ENCODE data around the gene TMEM94. TPM values are rescaled to one million over a fixed set of nuclear protein-coding genes. Genes with fewer than 3 reads are reported as not detected.
A peak's percentile ranks its signal among the peaks of the same experiment; 100 is the strongest.

TMEM94 gene
- total RNA-seq, 1 experiment from 2014 or later: 109 TPM

DNA sequence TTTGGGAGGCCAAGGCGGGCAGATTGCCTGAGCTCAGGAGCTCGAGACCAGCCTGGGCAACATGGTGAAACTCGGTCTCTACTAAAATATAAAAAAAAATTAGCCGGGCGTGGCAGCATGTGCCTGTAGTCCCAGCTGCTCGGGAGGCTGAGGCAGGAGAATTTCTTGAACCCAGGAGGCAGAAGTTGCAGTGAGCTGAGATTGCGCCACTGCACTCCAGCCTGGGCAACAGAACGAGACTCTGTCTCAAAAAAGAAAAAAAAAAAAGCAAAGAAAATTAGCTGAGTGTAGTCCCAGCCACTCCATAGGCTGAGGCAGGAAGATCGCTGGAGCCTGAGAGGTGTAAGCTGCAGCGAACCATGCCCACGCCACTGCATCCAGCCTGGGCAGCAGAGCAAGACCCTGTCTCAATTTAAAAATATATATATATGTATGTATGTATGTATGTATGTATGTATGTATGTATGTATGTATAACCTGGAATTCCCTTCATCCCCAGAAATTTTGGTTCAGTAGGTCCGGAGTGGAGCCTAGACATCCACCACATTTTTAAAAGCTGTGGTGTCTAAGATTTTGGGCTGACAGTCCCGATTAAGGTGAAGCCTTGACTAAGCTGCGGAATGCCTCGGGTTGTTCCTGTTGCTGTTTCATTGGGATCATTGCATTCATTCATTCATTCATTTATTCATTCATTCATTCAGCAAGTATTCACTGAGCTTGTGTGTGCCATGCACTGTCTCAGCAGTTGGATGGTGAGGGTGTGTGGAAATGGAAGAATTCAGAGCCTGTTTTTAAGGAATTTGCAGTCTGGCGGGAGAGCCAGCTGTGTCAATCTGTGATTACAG, 25.9 kb downstream of the TMEM94 start:
- ChIA-PET POLR2A (no interaction called here), CTCF (interaction anchor here (1.2 to 1.6 kb wide), 2 partner anchors 17 to 52 kb away, joined by 3 to 5 read pairs; no protein-coding TSS in a partner anchor)
- Mint-ChIP-seq H3K27me3 (ENCODE audit: insufficient read depth, unreplicated experiment) (no peaks in the 10 kb centered on the region), H3K36me3 (ENCODE audit: insufficient read depth, unreplicated experiment) (peaks cover 4% of the 10 kb centered on the region), H3K4me3 (ENCODE audit: unreplicated experiment) (no peak overlapping the region), H3K9me3 (ENCODE audit: unreplicated experiment) (no peaks in the 10 kb centered on the region), H3K4me1 (ENCODE audit: low read depth, unreplicated experiment) (peaks cover 25% of the 10 kb centered on the region), H3K27ac (ENCODE audit: unreplicated experiment) (no peak overlapping the region)
- no peak for DNase-seq
- H3K9me3 ChIP-seq: no peaks in the 10 kb centered on the region
- intact Hi-C loops (cut with micrococcal nuclease; ENCODE audit: unreplicated experiment): no loop called here
- H3K4me3 ChIP-seq (ENCODE audit: low read depth, low read length): no peak overlapping the region
- H3K27me3 ChIP-seq (replicated peaks; ENCODE audit: control insufficient read depth, insufficient read depth, low read length): no peaks in the 10 kb centered on the region
- 0 out of 2 replicates have a peak, but pooled peaks cover 1% of the 10 kb centered on the region for H3K36me3 ChIP-seq (ENCODE audit: control insufficient read depth, insufficient read depth, low read length)
- no TSS peak for BruUV-seq (replicated peaks)
- TF ChIP-seq, protein P1, sequence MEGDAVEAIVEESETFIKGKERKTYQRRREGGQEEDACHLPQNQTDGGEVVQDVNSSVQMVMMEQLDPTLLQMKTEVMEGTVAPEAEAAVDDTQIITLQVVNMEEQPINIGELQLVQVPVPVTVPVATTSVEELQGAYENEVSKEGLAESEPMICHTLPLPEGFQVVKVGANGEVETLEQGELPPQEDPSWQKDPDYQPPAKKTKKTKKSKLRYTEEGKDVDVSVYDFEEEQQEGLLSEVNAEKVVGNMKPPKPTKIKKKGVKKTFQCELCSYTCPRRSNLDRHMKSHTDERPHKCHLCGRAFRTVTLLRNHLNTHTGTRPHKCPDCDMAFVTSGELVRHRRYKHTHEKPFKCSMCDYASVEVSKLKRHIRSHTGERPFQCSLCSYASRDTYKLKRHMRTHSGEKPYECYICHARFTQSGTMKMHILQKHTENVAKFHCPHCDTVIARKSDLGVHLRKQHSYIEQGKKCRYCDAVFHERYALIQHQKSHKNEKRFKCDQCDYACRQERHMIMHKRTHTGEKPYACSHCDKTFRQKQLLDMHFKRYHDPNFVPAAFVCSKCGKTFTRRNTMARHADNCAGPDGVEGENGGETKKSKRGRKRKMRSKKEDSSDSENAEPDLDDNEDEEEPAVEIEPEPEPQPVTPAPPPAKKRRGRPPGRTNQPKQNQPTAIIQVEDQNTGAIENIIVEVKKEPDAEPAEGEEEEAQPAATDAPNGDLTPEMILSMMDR (IDR thresholded peaks at IDR 0.05; ENCODE audit: insufficient read depth in 1 of 2, low read depth in 1 of 2, low read length in 1 of 2, severe bottlenecking in 1 of 2, unreplicated experiment in 1 of 2): no peak
- H3K4me1 ChIP-seq: peaks cover 18% of the 10 kb centered on the region

GRCh38 chr17:75485688-75486087, 29.3 kb downstream of the TMEM94 start:
- H3K27me3 Mint-ChIP-seq (ENCODE audit: insufficient read depth, unreplicated experiment): no peaks in the 10 kb centered on the region
- TF ChIP-seq, protein P1 (IDR thresholded peaks at IDR 0.05; ENCODE audit: insufficient read depth in 1 of 2, low read depth in 1 of 2, low read length in 1 of 2, severe bottlenecking in 1 of 2, unreplicated experiment in 1 of 2): no peak
- H3K4me1 ChIP-seq: peaks cover 13% of the 10 kb centered on the region
- BruUV-seq (replicated peaks): no TSS peak
- no peaks in the 10 kb centered on the region for H3K27me3 ChIP-seq (replicated peaks; ENCODE audit: control insufficient read depth, insufficient read depth, low read length)
- peaks cover 6% of the 10 kb centered on the region for H3K36me3 Mint-ChIP-seq (ENCODE audit: insufficient read depth, unreplicated experiment)
- no peak for DNase-seq
- intact Hi-C loops (cut with micrococcal nuclease; ENCODE audit: unreplicated experiment): no loop called here
- H3K9me3 ChIP-seq: no peaks in the 10 kb centered on the region
- H3K4me1 Mint-ChIP-seq (ENCODE audit: low read depth, unreplicated experiment): peaks cover 16% of the 10 kb centered on the region
- no peaks in the 10 kb centered on the region for H3K9me3 Mint-ChIP-seq (ENCODE audit: unreplicated experiment)
- CTCF ChIA-PET: no interaction called here
- H3K36me3 ChIP-seq (ENCODE audit: control insufficient read depth, insufficient read depth, low read length): 0 out of 2 replicates have a peak, but pooled peaks cover 1% of the 10 kb centered on the region
- POLR2A ChIA-PET: no interaction called here
- H3K27ac Mint-ChIP-seq (ENCODE audit: unreplicated experiment): no peak overlapping the region
- no peak overlapping the region for H3K4me3 Mint-ChIP-seq (ENCODE audit: unreplicated experiment)
- no peak overlapping the region for H3K4me3 ChIP-seq (ENCODE audit: low read depth, low read length)

GRCh38 chr17:75486151-75486550, 29.7 kb downstream of the TMEM94 start:
- no peaks in the 10 kb centered on the region for H3K27me3 Mint-ChIP-seq (ENCODE audit: insufficient read depth, unreplicated experiment)
- peak in 1 of 2 experiments; percentile 26 for DNase-seq
- Histone ChIP-seq H3K9me3 (no peaks in the 10 kb centered on the region), H3K36me3 (ENCODE audit: control insufficient read depth, insufficient read depth, low read length) (0 out of 2 replicates have a peak, but pooled peaks cover 1% of the 10 kb centered on the region), H3K4me3 (ENCODE audit: low read depth, low read length) (no peak overlapping the region), H3K4me1 (peaks cover 8% of the 10 kb centered on the region), H3K27me3 (replicated peaks; ENCODE audit: control insufficient read depth, insufficient read depth, low read length) (no peaks in the 10 kb centered on the region)
- ChIA-PET CTCF (interaction anchor here (1.1 kb wide), 1 partner anchor 59 kb away, joined by 3 read pairs; no protein-coding TSS in a partner anchor), POLR2A (no interaction called here)
- intact Hi-C loops (cut with micrococcal nuclease; ENCODE audit: unreplicated experiment): no loop called here
- H3K4me3 Mint-ChIP-seq (ENCODE audit: unreplicated experiment): no peak overlapping the region
- peaks cover 12% of the 10 kb centered on the region for H3K4me1 Mint-ChIP-seq (ENCODE audit: low read depth, unreplicated experiment)
- H3K9me3 Mint-ChIP-seq (ENCODE audit: unreplicated experiment): no peaks in the 10 kb centered on the region
- H3K36me3 Mint-ChIP-seq (ENCODE audit: insufficient read depth, unreplicated experiment): peaks cover 8% of the 10 kb centered on the region
- TF ChIP-seq, protein P1 (IDR thresholded peaks at IDR 0.05; ENCODE audit: insufficient read depth in 1 of 2, low read depth in 1 of 2, low read length in 1 of 2, severe bottlenecking in 1 of 2, unreplicated experiment in 1 of 2): no peak
- no TSS peak for BruUV-seq (replicated peaks)
- no peak overlapping the region for H3K27ac Mint-ChIP-seq (ENCODE audit: unreplicated experiment)
